ENCODE measurements around the gene YY1. TPM values are rescaled to one million over a fixed set of nuclear protein-coding genes. Genes with fewer than 3 reads are reported as not detected.
"Not testable (repeated sequence)": the region's sequence is repeated elsewhere in the genome, so short reads cannot be mapped to it uniquely, and the experiment has no call there.

The YY1 gene
- total RNA-seq, 1 donor from 2014 or later: 77.2 TPM

DNA sequence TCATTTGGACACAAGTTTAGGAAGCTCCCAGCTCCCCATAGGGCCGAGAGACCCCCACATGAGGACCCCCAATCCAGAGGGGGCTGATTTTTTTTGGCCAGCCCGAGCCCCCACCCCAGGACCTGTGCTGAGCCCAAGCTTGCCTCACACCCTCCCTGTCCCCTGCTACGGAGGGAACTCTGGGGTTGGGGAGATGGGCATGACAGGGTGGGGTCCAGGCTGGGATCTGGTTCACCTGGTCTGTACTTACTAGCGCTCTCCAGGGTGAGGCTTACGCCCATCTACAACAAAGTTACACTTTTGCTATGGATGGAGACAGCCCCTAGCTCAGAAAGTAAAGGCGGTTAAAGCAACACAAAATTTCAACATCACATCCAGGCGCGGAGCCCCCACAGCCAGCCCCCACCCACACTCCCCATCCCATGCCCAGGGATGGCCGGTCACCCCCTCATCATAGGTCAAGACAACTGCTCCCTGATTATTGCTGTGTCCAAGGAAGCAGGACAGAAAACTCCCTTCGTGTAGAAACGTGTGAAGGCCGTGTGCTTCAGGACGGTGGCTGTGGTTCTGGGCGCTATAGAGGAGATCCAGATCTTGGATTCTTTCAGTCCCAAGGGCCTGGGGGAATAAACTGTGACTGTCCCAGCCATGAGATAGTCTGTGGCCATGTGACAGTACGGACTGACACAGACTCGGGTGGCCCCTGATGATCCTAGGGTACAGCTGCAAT is 56.6 kb downstream of the YY1 start:
- Mint-ChIP-seq H3K4me3 (ENCODE audit: unreplicated experiment) (no peak overlapping the region), H3K27ac (ENCODE audit: unreplicated experiment) (no peak overlapping the region), H3K9me3 (ENCODE audit: unreplicated experiment) (no peaks in the 10 kb centered on the region), H3K27me3 (ENCODE audit: unreplicated experiment) (no peaks in the 10 kb centered on the region), H3K4me1 (ENCODE audit: unreplicated experiment) (peaks cover 17% of the 10 kb centered on the region), H3K36me3 (ENCODE audit: unreplicated experiment) (peaks cover 13% of the 10 kb centered on the region)
- no peak for DNase-seq (ENCODE audit: extremely low spot score, unreplicated experiment)
- TF ChIP-seq, protein P1, sequence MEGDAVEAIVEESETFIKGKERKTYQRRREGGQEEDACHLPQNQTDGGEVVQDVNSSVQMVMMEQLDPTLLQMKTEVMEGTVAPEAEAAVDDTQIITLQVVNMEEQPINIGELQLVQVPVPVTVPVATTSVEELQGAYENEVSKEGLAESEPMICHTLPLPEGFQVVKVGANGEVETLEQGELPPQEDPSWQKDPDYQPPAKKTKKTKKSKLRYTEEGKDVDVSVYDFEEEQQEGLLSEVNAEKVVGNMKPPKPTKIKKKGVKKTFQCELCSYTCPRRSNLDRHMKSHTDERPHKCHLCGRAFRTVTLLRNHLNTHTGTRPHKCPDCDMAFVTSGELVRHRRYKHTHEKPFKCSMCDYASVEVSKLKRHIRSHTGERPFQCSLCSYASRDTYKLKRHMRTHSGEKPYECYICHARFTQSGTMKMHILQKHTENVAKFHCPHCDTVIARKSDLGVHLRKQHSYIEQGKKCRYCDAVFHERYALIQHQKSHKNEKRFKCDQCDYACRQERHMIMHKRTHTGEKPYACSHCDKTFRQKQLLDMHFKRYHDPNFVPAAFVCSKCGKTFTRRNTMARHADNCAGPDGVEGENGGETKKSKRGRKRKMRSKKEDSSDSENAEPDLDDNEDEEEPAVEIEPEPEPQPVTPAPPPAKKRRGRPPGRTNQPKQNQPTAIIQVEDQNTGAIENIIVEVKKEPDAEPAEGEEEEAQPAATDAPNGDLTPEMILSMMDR (IDR thresholded peaks at IDR 0.05): no peak

DNA sequence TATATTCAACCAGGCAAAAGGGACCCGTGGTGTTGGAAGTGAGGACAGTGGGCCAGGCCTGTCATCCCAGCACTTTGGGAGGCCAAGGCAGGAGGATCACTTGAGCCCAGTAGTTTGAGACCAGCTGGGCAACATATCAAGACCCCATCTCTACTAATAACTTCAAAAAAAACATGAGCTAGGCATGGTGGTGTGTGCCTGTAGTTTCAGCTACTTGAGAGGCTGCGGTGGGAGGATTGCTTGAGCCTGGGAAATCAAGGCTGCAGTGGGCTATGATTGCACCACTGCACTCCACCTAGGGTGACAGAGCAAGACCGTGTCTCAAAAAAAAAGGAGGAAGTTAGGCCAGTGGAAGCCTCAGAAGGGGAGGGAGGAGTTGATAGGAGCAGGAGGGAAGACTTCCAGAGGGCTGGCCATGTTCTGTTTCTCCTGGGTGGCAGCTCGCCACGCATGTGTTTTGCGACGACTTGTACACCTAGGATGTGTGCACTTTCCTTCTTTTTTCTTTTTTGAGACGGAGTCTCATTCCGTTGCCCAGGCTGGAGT is 57.2 kb downstream of the YY1 start:
- DNase-seq (ENCODE audit: extremely low spot score, unreplicated experiment): no peak

DNA sequence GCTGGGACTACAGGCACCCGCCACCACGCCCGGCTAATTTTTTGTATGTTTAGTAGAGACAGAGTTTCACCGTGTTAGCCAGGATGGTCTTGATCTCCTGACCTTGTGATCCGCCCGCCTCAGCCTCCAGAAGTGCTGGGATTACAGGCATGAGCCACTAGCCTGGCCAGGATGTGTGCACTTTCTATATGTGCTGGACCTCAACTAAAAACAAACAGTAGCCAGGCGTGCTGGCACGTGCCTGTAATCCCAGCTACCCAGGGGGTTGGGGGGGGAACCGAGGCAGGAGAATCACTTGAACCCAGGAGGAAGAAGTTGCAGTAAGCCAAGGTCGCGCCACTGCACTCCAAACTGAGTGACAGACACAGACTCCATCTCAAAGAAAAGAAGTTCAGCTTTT is 57.8 kb downstream of the YY1 start:
- not testable (repeated sequence) for H3K27me3 Mint-ChIP-seq (ENCODE audit: unreplicated experiment); H3K27ac Mint-ChIP-seq (ENCODE audit: unreplicated experiment); H3K4me3 Mint-ChIP-seq (ENCODE audit: unreplicated experiment); DNase-seq (ENCODE audit: extremely low spot score, unreplicated experiment); H3K9me3 Mint-ChIP-seq (ENCODE audit: unreplicated experiment)
- H3K36me3 Mint-ChIP-seq (ENCODE audit: unreplicated experiment): peaks cover 11% of the 10 kb centered on the region
- H3K4me1 Mint-ChIP-seq (ENCODE audit: unreplicated experiment): peaks cover 11% of the 10 kb centered on the region

More for the DNA sequence above, 57.2 kb downstream of the YY1 start:
- Mint-ChIP-seq H3K4me3 (ENCODE audit: unreplicated experiment) (no peak overlapping the region), H3K27me3 (ENCODE audit: unreplicated experiment) (no peaks in the 10 kb centered on the region), H3K36me3 (ENCODE audit: unreplicated experiment) (peaks cover 13% of the 10 kb centered on the region), H3K4me1 (ENCODE audit: unreplicated experiment) (peaks cover 11% of the 10 kb centered on the region), H3K9me3 (ENCODE audit: unreplicated experiment) (no peaks in the 10 kb centered on the region), H3K27ac (ENCODE audit: unreplicated experiment) (no peak overlapping the region)
- TF ChIP-seq, protein P1 (IDR thresholded peaks at IDR 0.05): no peak

DNA sequence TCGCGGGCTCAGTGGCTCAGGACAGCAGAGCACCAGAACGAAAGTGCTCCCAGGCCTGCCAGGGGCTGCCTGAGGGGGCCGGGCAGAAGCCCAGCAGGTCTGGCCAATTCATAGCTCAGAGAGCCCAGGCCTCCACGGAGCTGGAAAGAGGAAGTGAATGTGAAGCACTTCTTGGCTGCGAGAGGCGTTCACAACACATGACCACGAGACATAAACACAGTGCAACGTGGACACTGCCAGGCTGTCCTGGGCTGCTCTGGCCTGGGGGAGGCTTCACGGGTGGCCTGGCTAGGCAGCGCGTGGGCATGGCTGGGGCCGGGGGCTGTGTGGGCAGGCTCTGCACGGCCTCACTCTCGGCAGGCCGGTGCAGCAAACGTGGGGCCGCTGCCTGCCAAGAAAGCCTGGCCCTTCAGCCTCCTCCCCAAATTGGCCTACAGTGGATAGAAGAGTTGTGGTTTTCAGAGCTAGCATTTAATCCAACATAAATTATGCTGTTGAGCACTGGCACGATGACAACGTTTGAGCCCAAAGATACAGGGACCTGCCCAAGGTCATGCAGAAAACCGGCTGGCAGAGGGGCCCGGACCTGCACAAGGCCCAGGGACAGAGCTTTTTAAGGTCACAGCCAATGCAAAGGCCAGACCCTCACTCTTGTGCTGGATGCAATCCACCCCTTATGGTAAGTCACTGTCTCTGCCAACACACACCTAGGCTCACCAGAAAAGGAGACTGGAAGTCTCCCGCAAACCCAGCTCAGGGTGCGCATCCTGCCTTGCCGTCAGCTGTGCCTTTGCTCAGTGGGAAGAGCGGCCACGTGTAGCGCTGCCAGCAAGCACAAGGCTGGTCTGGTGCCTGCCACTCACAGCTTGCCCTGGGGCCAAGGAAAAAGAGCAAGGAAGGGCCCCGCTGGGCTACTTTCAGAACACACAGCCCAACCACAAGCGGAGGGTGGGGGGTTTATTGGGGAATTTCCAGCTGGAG is 58.7 kb downstream of the YY1 start:
- Mint-ChIP-seq H3K9me3 (ENCODE audit: unreplicated experiment) (no peaks in the 10 kb centered on the region), H3K27me3 (ENCODE audit: unreplicated experiment) (no peaks in the 10 kb centered on the region), H3K27ac (ENCODE audit: unreplicated experiment) (no peak overlapping the region), H3K4me3 (ENCODE audit: unreplicated experiment) (no peak overlapping the region), H3K36me3 (ENCODE audit: unreplicated experiment) (peaks cover 11% of the 10 kb centered on the region), H3K4me1 (ENCODE audit: unreplicated experiment) (peaks cover 14% of the 10 kb centered on the region)
- TF ChIP-seq, protein P1 (IDR thresholded peaks at IDR 0.05): no peak
- no peak for DNase-seq (ENCODE audit: extremely low spot score, unreplicated experiment)

DNA sequence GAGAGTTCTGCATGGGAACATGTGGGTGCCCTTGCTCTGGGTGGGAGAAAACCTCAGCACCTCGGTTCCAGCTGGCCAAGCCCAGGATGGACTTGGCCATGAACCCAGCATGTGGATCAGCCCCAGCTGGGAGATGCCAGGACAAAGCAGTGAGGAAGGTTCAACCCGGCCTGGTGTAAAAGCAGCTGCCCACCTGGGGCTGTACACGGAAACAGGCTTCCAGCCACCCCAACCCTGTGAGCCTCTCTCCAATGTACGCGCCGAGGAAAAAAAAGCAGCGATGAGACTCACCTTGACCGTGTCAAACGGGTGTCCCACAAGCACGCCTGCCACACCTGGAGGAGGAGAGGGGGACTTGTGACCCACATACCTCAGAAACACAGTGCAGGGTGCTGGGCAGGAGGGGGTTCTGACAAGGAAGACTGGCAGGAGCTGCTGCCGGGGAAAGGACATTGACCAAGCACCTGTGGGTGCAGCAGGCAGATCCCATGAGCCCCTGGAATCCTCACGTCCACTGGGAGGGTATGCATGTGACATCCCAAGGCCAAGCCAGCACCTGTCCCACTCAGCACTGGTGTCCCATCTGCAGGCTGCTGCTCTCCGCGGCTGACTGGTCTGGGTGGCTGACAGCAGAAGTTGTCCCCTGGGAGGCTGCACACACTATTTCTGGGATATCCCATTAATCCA is 59.8 kb downstream of the YY1 start:
- Mint-ChIP-seq H3K9me3 (ENCODE audit: unreplicated experiment) (no peaks in the 10 kb centered on the region), H3K27ac (ENCODE audit: unreplicated experiment) (no peak overlapping the region), H3K27me3 (ENCODE audit: unreplicated experiment) (no peaks in the 10 kb centered on the region), H3K4me1 (ENCODE audit: unreplicated experiment) (peaks cover 23% of the 10 kb centered on the region), H3K4me3 (ENCODE audit: unreplicated experiment) (no peak overlapping the region), H3K36me3 (ENCODE audit: unreplicated experiment) (peaks cover 11% of the 10 kb centered on the region)
- TF ChIP-seq, protein P1 (IDR thresholded peaks at IDR 0.05): no peak
- no peak for DNase-seq (ENCODE audit: extremely low spot score, unreplicated experiment)

Data from osteocyte (in vitro differentiated cells).